GM12892 (cell line): ENCODE measurements around the gene SPEG.

Experiments used
- DNase-seq: peaks from one replicate; pipeline ENCODE4 v3.0.0; 2011; ENCODE audit not compliant: insufficient read length
- FAIRE-seq: peaks from 2 replicates; lab custom pipeline; 2011; peaks lifted over from hg19 to GRCh38; lab: Jason Lieb, UNC
- POLR2A ChIP-seq: IDR thresholded peaks from 2 replicates; pipeline ENCODE4 v1.6.1; 2011; ENCODE audit warnings: low read depth, low read length, control low read depth
- POLR2AphosphoS5 ChIP-seq: IDR thresholded peaks from 2 replicates; pipeline ENCODE4 v1.6.1; 2011; ENCODE audit warnings: low read depth, low read length, control low read depth
- TAF1 ChIP-seq: IDR thresholded peaks from 2 replicates; pipeline ENCODE4 v1.6.1; 2011; ENCODE audit warnings: low read depth, mild to moderate bottlenecking, control low read depth, low read length, borderline replicate concordance

Gene SPEG

DNA sequence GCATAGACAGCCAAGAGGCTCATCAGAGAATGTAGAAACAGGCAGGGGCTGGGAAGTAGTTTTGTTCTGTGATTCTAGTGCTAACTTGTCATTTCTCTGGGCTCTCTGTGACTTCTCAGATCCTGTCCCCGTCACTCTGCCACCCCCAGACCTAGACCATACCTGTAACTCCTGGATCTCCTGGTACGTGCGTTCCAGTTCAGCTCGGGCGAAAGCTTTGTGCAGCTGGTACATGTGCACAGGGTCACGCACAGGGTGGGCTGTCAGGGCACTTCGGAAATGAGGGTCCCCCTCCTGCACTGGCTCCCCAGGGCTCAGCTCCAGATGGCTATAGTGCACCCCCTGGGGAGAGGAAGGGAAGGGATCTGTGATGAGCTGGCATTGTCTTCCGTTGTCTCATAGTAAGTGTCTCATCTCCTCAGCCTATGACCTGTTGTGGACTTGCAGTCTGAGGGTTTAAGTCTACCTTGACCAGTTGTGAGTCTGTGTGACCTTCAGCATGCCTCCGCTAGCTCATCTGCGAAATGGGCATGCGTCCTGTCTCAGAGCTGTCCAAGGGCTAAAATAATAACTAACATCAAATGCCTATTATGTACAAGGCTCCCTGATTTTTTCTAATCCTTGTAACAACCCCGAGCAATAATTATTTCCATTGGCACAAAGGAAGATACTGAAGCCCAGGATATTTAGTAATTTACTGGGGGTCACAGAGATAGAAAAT, 106.3 kb downstream of the SPEG start:
- TF ChIP-seq POLR2AphosphoS5 (no peak), POLR2A (no peak), TAF1 (no peak)
- no peak for FAIRE-seq
- DNase-seq, result no peak

DNA sequence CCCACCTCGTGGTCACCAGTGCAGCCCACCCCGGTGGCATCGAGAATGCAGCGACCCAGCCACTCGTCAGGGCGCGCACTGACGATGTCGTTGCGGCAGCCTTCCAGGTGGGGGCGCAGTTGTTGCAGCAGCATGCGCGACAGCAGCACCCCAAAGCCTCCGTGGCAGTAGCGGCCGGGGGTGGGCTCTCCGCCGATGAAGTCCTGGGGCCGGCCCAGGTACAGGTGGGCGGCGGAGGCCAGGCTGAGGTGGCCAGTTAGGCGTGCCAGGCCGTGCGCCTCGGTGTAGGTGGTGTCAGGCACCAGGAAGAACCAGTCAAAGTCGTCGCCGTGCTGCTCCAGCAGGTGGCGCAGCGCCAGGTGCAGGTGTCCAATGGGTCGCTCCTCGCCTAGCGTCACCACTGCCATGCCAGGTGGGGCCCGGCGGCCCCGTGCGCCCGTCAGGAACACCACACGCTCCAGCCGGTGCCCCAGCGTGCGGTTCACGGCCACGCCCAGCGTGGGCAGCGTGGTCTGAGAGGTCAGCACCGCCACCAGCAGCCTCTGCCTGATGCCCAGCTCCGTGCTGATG, 107.1 kb downstream of the SPEG start:
- TF ChIP-seq POLR2A (no peak), TAF1 (no peak), POLR2AphosphoS5 (no peak)
- DNase-seq (peak; percentile 91), FAIRE-seq (peak; percentile 98)

- TF ChIP-seq POLR2AphosphoS5 (no peak), POLR2A (no peak), TAF1 (no peak)
- peak; percentile 40 for FAIRE-seq
- peak; percentile 45 for DNase-seq
Measured at GRCh38 chr2:219542931-219543595, 108.4 kb downstream of the SPEG start.

- TF ChIP-seq POLR2AphosphoS5, result no peak
- no peak for TF ChIP-seq POLR2A
- TF ChIP-seq TAF1, result no peak
- DNase-seq (peak; percentile 99), FAIRE-seq (peak; percentile 98)
Measured at GRCh38 chr2:219543596-219544358, 109.1 kb downstream of the SPEG start, which contains the start of the genes CHPF and TMEM198. TSS of gene CHPF (minus strand) at chr2:219543809. CDS start at chr2:219543538, 271 bp downstream. TSS of gene TMEM198 (plus strand) at chr2:219544028. CDS start at chr2:219544728, 700 bp downstream.

- TF ChIP-seq POLR2A (no peak), TAF1 (no peak), POLR2AphosphoS5 (no peak)
- DNase-seq (no peak), FAIRE-seq (no peak)
Measured at GRCh38 chr2:219544567-219544966, 109.9 kb downstream of the SPEG start.

DNA sequence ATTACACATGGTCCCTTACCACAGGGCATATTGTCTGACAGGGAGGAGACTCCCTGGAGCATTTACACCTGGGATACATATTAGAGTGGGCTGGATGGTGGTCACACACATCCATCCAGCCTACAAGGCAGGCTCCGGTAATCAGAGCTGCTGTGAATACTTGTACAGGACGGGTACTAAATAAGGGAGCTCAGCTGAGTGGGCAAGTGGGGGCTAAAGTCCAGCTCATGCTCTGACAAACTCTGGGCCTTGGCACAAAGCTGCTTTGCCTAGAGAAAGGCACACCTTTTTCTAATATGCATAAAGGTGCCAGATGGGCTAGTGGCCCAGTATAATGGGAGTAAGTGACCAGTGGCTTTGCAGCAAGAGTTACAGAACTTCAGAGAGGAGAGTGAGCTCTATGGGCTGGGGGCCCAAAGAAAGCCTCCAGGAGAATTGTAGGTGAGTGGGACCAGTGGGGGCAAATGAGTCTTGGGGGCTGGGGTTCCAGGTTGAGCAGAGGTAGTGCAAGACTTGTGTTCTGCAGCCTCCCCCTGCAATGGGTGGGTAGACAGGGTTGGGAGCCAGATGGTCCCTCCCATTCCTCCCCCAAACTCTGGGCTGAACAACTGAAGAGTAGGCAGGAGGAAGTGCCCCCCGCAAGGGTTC, 110.8 kb downstream of the SPEG start:
- FAIRE-seq (no peak), DNase-seq (no peak)
- no peak for TF ChIP-seq POLR2A
- TF ChIP-seq TAF1, result no peak
- TF ChIP-seq POLR2AphosphoS5, result no peak

- DNase-seq (no peak), FAIRE-seq (no peak)
- TF ChIP-seq TAF1 (no peak), POLR2A (no peak), POLR2AphosphoS5 (no peak)
Measured at GRCh38 chr2:219545943-219546352, 111.3 kb downstream of the SPEG start.

DNA sequence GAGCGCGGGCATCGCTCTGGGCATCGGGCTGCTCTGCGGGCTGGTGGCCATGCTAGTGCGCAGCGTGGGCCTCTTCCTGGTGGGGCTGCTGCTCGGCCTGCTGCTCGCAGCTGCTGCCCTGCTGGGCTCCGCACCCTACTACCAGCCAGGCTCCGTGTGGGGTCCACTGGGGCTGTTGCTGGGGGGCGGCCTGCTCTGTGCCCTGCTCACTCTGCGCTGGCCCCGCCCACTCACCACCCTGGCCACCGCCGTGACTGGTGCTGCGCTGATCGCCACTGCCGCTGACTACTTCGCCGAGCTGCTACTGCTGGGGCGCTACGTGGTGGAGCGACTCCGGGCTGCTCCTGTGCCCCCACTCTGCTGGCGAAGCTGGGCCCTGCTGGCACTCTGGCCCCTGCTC, 113.0 kb downstream of the SPEG start:
- DNase-seq (no peak), FAIRE-seq (no peak)
- no peak for TF ChIP-seq POLR2A
- TF ChIP-seq TAF1, result no peak
- TF ChIP-seq POLR2AphosphoS5, result no peak
